ENCODE results near the gene CAMK1G. TPM values are rescaled to one million over a fixed set of nuclear protein-coding genes. Genes with fewer than 3 reads are reported as not detected.

The CAMK1G gene
- polyA plus RNA-seq, 4 donors: 4.1 to 6.4 (median 5.1) TPM

DNA sequence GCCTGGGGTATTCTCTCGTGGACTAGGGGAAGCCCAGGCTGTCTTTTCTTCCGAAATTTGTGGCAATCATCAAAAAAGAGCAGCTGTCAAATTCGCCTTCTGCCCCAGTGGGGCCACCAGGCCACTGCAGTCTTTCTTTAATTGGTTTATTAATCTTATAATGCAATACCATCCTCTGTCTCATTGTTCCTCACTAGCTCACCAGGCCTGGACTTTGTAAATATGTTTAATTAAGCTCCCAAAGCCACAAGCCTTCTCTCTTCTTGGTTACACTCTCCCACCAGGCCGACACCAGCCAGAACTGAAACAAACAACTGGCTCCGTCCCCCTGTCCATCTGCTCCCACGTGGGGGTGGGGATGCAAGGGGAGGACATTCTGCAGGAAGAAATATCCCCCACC is 22.0 kb upstream of the CAMK1G start:
- DNase-seq (ENCODE audit: low read depth in 4 of 4, low spot score in 2 of 4): no peak

DNA sequence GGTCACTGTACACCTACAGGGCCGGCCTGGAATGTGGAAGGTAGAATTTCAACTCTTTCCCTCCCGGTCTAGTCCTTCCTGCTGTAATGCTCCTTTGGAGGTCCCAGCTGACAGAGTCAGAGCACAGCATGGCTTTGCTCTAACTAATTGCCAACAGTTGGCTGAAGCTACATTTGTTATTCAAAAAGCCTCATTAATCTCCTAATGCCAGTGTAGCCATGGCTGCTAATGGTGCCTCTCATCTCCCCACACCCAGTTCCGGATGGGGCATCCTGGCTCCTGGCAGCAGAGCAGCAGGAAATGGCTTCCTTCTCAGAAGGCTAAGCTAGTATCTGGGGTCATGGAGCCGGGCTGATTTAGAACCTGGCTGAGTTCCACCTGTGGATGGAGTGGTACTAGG is 18.7 kb upstream of the CAMK1G start:
- DNase-seq (ENCODE audit: low read depth in 4 of 4, low spot score in 2 of 4): no peak

DNA sequence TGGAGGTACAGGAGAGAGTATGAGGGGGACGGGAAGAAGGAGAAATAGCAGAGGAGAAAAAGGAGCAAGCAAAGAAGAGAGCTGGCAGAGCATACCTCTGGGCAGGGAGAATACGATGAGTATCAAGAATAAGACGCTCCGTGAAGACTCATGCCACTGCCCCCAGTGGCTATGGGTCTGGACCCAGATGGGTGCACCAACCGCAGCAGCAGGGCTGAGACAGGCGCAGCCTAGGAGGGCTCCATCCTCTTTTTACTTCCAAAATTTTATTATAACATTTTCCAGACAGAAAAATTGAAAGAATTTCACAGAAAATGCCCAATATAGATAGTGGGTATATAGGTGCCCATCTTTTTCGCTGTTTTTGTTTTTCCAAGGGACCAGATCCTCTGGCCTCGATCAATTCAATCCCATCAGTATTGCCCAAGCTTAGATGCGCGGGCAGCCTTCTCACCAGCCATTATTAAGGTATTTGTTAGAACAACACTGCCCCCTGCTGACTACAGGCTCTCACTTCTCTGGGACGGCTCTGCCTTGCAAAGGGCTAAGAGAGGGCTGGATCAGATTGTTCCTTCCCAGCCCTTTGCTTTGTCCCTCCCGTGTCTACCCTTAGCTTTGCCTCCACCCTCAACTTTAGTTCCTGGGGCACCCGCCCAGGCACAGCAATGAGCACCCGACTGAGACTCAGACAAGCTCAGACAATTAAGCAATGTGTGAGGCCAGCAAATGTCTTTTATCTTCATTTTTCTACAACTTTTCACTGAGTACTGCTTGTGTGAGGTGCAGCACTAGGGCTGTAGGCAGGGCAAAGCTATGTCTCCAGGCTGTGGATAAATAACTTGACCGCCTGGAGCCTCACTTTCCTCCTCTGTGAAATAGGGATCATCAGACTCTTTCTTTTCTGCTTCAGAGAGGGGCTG is 17.5 kb upstream of the CAMK1G start:
- DNase-seq (ENCODE audit: low read depth in 4 of 4, low spot score in 2 of 4): peak in 2 of 4 donors; percentile 64 to 81

DNA sequence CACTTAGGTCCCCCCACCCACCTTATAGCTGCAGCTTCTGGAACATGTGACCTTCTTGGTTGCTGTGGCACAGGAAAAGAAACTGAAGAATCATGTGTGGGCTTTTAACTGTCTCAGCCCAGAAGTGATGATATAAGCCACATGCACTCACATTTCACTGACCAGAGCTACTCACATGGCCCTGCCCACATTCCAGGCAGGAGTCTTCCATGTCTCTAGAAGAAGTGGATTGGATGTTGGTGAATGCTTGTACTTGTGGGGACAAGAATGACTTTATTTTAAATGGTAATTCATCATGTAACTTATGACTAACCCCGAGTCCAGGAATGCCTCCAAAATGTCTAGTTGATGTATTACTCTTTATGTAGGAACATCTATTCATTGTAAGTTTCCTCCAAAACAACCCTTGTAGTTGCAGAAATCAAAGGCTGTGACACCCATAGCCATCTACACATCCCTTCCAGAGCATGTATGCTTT is 15.8 kb upstream of the CAMK1G start:
- DNase-seq (ENCODE audit: low read depth in 4 of 4, low spot score in 2 of 4): no peak

DNA sequence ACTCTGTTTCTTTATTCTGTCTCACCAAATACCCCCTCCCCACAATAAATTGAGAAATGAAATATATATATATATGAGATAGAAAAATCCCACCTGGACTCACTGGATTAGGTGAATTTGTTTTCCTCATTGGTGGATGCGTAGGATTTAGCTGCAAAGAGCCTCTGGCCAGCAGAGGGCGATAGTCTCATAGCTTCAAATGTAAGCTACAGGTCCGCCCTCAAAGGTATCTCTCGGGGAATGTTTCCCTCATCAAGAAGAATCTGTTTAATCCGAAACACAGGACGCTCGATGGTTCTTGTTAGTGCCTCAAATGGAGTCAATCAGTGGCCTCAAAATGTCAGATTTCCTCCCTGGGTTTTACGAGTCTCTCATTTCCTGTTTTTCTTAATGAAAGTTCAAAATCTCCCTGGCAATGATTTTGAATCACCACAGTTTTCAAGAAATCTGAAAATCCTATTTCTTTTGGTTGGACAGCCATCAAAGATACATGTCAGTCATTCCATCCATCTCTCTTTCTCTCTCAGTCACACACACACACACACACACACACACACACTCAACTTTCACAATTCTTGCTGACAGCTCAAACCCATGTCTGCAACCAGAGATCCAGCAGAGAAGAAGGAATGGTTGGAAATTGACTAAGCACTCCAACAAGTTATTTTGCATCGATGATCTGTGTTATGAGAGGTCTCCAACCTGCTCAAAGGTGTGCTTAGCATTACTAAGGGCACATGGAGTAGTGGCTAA is 13.9 kb upstream of the CAMK1G start:
- peak in 1 of 4 donors; percentile 68 for DNase-seq (ENCODE audit: low read depth in 4 of 4, low spot score in 2 of 4)

DNA sequence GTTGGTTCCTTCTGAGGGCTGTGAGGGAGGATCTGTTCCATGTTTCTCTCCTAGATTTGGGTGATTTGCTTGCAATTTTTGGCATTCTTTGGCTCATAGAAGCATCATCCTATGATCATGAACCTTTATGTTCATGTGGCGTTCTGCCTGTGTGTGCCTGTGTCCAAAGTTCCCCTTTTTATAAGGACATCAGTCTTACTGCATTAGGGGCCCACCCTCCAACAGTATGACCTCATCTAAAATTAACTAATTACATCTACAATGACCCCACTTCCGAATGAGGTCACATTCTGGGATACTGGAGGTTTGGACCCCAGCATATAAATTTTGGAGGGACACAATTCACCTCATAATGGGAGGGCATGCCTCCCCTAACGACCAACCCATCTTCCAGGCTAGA is 12.8 kb upstream of the CAMK1G start:
- DNase-seq (ENCODE audit: low read depth in 4 of 4, low spot score in 2 of 4): no peak

DNA sequence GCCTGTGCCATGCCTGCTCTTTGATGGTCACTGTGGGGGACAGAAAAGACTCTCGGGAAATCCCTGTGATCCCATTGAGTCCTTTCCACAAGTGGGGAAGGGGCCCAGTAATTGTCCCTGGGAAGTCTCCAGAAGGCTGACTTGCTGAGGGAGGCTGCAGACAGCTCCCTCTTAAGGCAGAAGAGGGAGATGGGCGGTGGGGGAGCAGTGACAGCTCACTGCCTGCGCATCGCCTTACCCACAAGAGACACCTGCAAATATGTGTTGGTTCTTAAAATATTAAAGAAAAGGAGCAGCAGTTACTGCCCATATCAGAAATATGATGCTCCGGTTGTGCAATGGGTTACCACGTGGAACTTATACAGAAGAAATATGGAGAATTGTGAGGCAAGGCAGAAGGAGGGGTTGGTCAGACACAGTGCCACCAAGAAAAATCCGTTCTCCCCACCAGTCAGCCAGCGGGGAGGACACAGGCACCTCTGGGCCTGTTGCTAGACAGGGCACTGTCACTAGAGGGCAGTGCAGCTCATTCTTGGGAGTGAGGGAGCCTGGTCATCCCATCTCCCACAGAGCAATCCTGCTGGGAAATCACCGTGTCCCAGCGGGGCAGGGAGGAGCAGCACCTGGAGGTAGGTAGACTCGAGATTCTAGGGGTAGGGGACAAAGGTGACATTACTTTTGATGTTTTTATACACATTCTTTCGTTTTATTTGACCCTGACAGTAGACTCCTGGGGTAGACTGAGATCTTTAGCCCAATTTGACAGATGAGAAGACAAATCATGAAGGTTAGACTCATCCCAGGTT is 6.9 kb upstream of the CAMK1G start:
- peak in 1 of 4 donors; percentile 69 for DNase-seq (ENCODE audit: low read depth in 4 of 4, low spot score in 2 of 4)

DNA sequence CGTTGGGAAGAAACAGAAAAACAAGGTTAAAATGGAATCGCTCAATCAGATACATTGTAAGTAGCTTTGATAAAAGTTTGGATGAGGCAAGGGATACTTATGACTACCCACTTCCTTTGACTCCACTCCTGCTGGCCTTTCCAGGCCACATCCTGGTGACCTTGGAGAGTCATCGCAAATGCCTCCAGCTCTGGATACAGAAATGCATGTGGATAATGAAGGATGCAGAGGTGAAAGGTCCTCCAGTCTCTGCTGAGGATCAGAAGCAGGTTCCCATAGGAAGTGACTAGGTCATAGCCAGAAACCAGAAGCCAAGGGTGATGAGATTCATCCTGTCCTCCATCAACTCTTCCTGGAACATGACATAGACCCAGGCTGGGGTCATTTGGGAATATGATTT is 6.2 kb upstream of the CAMK1G start:
- DNase-seq (ENCODE audit: low read depth in 4 of 4, low spot score in 2 of 4): no peak

DNA sequence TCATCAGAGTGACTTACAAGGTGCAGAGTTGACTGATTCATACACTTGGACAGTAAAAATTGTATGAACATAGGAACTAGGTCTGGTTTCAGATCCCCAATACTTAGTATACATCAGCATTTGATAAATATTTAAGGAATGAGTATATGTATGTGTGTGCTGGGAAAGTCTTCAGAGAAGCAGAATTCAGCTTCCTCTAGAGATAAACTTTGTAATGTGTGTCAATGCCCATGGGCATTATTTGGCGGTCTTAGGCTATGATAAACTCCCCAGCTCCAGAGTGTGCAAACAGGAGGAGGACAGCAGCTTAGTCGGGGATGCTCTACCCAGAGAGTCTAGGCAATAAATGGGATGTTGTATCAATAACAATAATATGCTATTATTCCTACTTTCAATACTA is 2.9 kb upstream of the CAMK1G start:
- no peak for DNase-seq (ENCODE audit: low read depth in 4 of 4, low spot score in 2 of 4)

DNA sequence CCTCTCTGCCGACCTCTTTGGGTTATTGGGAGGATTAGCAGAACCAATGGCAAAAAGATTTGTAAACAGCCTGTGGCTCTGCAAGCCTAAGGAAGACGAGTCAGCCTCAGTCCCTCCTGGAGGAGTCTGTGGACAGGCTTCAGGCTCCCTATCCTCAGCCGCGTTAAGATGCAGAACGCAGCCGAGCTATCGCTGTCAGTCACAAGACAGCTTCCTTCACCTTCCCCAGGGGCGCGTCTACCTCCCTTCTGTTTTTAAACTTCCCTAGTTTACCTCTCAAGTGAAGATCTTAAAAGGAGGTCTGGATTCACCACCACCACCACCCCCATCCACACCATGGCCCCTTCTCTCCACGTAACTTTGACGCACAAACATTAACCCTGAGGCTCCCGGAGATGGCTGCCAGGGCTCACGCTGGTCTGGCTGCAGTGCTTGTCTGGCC is 738 bp downstream of the CAMK1G start:
- DNase-seq (ENCODE audit: low read depth in 4 of 4, low spot score in 2 of 4): no peak

DNA sequence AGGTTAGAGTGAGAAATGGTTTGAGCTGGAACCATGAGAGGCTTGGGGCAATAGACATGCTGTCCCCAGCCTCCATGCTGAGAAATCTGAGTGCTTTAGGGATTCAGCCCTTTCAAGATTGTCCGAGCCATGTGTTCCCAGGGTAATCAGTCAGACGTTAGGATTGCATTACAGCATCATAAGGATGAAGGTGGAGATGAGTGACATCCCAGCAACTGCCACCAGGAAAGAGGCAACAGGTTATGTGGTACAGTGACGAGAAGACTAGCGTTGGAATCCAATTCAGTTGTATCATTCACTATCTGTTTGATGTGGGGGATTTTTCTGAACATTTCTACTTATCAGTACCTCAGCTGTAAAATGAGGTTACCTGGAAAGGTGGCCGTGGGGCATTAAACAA is 1.7 kb downstream of the CAMK1G start:
- no peak for DNase-seq (ENCODE audit: low read depth in 4 of 4, low spot score in 2 of 4)

DNA sequence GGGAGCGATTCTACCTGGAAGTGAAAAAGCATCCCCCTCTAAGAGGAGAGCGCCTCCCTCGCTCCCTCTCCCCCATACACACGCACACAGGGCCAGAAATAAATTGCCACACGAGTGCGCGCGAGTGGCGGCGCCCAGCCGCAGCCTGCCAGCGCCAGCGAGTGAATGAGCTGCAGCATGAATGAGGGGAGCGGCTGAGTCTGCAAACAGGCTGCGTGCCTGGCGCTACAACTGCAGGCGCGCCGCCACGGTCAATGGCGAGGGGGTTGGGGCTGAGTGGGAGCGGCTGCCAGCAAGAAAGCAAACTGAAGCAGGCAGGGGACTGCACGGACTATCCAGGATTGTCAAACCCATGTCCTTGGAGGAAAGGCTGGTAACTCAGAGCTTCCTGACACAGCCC is 2.2 kb downstream of the CAMK1G start:
- peak in 1 of 4 donors; percentile 47 for DNase-seq (ENCODE audit: low read depth in 4 of 4, low spot score in 2 of 4)

DNA sequence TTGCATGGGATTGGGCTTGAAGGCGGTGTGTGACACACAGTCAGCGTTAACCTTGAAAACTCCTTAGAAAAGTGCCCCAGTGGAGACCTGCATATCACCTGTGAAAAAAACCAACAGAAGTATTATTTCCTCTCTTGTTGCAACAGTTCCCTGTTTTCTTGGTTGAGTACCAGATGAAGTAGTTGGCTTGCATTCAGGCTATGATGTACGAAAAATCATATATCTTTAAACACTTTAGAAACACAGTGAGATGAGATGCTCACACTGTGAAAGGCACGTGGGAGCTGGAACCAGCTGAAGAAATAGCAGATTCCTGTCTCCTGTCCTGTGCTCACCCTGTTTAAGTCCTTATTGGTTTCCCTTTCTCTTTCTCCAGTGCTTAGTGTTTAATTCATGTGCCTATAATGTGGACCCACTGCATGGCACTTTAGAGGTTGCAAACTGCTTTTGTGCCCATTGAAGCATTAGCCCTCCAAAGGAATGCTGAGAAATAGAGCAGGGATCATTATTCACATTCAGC is 2.8 kb downstream of the CAMK1G start:
- no peak for DNase-seq (ENCODE audit: low read depth in 4 of 4, low spot score in 2 of 4)

DNA sequence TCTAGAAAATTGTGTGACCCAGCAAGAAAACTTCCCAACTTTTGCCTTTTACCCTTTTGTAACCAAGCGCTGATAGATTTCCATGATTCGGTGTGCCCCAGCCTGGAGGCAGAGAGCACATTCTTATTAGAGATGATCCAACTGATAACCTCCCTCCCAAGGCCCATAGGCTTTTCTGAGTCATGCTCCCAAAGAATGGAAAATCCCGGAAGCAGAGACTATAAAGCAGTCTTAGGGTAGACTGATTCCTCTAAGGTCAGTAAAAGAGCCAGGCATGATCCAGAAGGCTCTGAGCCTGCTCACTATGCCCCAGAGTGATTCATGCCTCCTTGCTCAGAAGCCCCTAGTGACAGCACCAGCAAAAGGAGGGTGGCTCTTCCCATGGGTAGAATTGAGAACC is 4.3 kb downstream of the CAMK1G start:
- DNase-seq (ENCODE audit: low read depth in 4 of 4, low spot score in 2 of 4): no peak

DNA sequence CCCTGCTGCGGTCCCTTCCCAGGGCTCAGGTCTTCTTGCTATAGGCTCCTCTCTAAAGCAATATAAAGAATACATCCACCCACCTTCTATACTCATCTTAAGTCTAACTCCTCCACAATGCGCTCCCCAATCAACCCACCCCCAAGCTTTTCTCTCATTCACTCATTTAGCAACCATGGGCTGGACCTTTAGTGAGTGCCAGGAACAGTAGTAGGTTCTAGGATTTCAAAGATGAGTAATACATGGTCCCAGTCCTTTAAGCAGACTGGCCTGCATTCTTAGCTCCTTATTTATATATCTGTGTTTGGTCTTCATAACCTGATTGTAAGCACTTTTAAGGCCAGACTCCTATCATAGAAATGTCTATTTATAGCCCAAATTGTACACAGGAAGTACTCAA is 5.9 kb downstream of the CAMK1G start:
- no peak for DNase-seq (ENCODE audit: low read depth in 4 of 4, low spot score in 2 of 4)

DNA sequence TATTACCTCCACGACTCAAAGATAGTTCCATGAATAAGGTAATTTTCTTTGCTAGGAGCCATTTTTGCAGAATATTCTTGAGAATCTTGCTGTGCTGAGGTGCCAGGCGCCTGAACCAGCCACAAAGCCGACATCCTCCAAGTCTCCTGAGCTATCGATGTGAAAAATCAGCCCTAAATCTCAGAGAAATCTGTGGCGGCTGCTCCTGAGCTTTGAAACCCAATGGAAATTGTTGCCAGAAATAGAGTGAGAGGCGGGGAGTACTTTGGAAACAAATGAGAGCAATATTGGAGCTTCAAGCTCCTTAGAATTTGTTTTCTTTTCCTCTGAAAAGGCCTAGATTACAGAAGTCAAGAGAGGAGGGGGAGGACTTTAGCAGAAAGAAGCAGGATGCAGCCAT is 6.3 kb downstream of the CAMK1G start:
- no peak for DNase-seq (ENCODE audit: low read depth in 4 of 4, low spot score in 2 of 4)

DNA sequence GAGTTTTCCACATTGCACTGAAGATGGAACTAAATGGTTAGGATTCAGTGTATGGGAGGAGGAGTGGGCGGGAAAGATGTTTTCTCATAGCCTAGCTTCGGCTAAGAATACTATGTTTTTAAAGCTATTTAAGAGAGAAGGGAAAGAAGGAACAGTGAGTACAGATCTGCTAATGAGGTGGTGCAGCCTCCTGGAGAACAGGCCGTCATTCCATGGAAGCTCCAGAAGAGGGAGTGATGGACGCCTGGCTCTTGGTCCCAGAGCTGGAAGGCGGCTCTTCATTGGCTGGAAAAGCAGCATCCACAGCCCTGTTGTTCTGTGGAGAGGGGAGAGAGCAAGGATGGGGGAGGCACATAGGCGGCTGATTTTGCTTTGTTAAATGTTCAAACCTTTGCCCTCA is 6.9 kb downstream of the CAMK1G start:
- no peak for DNase-seq (ENCODE audit: low read depth in 4 of 4, low spot score in 2 of 4)

DNA sequence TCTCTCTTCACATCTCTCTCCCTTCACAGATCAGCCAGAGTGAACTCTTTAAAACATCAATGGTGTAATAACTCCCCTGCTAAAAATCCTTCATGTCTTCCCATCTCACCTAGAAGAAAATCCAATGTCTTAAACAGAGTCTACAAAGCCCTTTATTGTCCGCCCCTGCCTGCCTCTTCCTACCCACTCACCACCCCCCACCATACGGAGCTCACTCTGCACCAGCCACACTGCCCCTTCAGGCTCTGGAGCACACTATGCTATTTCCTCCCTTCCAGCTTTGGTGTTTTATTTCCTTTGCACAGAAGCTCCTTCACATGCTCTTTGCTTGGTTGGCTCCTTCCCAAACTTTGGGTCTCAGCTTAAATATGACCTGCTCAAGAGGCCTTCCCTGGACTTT is 10.2 kb downstream of the CAMK1G start:
- no peak for DNase-seq (ENCODE audit: low read depth in 4 of 4, low spot score in 2 of 4)

DNA sequence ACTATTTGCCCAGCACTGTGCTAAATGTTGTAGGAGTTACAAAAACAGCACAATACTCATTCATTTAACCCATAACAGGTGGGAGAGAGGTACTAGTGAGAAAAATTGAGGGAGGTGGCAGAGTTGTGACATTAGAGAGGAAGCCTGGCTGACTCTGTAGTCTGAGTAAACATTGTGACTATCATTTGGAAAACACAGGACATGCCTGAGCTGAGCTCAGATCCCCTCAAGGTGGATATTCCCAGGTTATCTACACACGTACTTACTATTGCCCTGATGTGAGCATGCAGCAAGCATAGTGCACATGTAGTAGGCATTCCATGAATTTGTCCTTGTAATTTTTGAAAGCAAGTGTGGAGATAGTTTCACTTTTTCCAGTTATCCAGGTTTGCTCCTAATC is 10.9 kb downstream of the CAMK1G start:
- no peak for DNase-seq (ENCODE audit: low read depth in 4 of 4, low spot score in 2 of 4)

DNA sequence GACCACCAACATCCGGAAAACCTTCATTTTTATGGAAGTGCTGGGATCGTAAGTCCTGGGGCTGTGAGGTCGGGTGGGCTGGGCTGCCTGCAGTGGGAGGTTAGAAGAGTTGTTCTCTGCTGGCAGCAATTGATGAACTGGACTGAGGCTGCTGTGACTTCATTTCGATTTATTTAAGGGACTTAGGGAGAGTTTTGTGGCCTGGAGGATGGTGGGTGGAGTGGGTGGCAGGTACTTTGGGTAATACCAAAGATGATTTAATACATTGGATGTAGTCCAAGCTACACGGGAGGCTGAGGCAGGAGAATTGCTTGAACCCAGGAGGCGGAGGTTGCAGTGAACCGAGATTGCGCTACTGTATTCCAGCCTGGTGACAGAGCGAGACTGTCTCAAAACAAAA is 11.5 kb downstream of the CAMK1G start:
- DNase-seq (ENCODE audit: low read depth in 4 of 4, low spot score in 2 of 4): no peak
